ENCODE measurements around the gene KCNMA1.

DNA sequence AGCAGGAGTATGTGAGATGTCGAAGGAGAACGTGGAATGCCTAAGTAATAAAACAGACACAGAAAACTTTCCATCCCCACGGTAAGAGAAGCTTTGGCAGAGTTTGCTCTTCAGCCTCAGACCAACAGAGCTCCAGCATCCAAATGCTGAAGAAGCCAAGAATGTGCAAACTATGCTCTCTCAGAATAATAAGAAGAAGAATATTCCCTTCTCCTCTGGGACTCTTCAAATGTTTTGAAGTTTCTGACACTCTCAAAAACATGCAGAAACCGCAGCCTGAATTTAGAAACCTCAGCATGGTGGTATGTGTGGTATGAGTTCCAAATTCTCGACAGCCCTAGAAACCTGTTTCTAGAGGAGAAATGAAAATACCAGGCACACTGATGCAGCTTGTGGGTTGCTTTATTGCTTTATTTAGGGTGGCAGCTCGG is 113.3 kb downstream of the KCNMA1 start:
- TF ChIP-seq, protein P1, sequence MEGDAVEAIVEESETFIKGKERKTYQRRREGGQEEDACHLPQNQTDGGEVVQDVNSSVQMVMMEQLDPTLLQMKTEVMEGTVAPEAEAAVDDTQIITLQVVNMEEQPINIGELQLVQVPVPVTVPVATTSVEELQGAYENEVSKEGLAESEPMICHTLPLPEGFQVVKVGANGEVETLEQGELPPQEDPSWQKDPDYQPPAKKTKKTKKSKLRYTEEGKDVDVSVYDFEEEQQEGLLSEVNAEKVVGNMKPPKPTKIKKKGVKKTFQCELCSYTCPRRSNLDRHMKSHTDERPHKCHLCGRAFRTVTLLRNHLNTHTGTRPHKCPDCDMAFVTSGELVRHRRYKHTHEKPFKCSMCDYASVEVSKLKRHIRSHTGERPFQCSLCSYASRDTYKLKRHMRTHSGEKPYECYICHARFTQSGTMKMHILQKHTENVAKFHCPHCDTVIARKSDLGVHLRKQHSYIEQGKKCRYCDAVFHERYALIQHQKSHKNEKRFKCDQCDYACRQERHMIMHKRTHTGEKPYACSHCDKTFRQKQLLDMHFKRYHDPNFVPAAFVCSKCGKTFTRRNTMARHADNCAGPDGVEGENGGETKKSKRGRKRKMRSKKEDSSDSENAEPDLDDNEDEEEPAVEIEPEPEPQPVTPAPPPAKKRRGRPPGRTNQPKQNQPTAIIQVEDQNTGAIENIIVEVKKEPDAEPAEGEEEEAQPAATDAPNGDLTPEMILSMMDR (IDR thresholded peaks at IDR 0.05) = no peak
- no peak for TF ChIP-seq POLR2A (IDR thresholded peaks at IDR 0.05)
